ENCODE results near the gene HGF.

HGF gene

DNA sequence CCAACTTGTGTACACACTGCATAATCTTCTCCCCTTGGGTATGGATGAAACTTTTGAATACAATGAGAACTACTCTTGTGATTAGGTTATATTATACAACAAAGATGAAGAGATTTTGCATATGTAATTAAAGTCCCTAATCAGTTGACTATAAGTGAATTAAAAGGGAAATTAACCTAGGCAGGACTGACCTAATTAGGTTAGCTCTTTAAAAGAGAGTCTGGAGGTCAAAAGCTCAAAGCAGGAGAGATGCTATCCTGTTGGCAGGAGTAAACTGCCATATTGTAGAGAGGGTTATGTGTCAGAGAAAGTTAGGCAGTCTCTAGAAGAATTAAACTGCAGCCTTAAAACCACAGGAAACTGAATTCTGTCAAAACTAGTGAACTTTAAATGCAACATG lies 29.4 kb downstream of the HGF start:
- no peaks in the 10 kb centered on the region for H3K9me2 ChIP-seq (replicated peaks; ENCODE audit: insufficient read depth, low read length)

DNA sequence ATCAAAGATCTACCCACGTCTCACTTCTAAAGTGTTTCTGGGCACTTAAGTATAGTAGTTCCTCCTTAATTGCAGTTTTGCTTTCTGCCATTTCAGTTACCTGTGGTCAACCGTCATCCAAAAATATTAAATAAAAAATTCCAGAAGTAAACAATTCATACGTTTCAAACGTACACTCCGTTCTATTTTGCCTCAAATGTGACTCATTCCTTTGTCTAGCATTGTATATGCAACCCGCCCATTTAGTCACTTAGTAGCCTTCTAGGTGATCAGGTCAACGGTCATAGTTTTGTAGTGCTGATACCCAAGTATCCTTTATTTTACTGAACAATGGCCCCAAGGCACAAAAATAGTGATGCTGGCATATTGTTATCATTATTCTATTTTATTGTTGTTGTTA lies 33.8 kb downstream of the HGF start:
- Histone ChIP-seq H3K79me2 (ENCODE audit: insufficient read depth, low read length) (no peaks in the 10 kb centered on the region), H3K27ac (ENCODE audit: low read depth, low read length) (no peak overlapping the region), H3K27me3 (ENCODE audit: low read length) (no peaks in the 10 kb centered on the region), H3K9me3 (ENCODE audit: insufficient read depth, low read length) (no peaks in the 10 kb centered on the region), H4K20me1 (ENCODE audit: low read depth, low read length) (no peaks in the 10 kb centered on the region), H3F3A (ENCODE audit: insufficient read depth) (no peaks in the 10 kb centered on the region), H3K9me2 (replicated peaks; ENCODE audit: insufficient read depth, low read length) (no peaks in the 10 kb centered on the region), H3K36me3 (ENCODE audit: low read length) (no peaks in the 10 kb centered on the region), H2AFZ (ENCODE audit: low read depth, low read length, severe bottlenecking) (no peak overlapping the region), H3K4me3 (ENCODE audit: insufficient read depth, low read length, poor library complexity, severe bottlenecking) (no peak overlapping the region), H3K9ac (ENCODE audit: low read length) (no peak overlapping the region), H3K4me2 (ENCODE audit: low read depth, low read length, poor library complexity, severe bottlenecking) (no peak overlapping the region)
- no peak for TF ChIP-seq EZH2phosphoT487 (conservative IDR thresholded peaks at IDR 0.05; ENCODE audit: low read length)
- TF ChIP-seq, protein P1, sequence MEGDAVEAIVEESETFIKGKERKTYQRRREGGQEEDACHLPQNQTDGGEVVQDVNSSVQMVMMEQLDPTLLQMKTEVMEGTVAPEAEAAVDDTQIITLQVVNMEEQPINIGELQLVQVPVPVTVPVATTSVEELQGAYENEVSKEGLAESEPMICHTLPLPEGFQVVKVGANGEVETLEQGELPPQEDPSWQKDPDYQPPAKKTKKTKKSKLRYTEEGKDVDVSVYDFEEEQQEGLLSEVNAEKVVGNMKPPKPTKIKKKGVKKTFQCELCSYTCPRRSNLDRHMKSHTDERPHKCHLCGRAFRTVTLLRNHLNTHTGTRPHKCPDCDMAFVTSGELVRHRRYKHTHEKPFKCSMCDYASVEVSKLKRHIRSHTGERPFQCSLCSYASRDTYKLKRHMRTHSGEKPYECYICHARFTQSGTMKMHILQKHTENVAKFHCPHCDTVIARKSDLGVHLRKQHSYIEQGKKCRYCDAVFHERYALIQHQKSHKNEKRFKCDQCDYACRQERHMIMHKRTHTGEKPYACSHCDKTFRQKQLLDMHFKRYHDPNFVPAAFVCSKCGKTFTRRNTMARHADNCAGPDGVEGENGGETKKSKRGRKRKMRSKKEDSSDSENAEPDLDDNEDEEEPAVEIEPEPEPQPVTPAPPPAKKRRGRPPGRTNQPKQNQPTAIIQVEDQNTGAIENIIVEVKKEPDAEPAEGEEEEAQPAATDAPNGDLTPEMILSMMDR (IDR thresholded peaks at IDR 0.05; ENCODE audit: insufficient read depth, low read length, poor library complexity, severe bottlenecking): no peak

More for the DNA sequence above, 29.4 kb downstream of the HGF start:
- no peak overlapping the region for H3K4me3 ChIP-seq (ENCODE audit: insufficient read depth, low read length, poor library complexity, severe bottlenecking)
- H4K20me1 ChIP-seq (ENCODE audit: low read depth, low read length): no peaks in the 10 kb centered on the region
- no peaks in the 10 kb centered on the region for H3K9me3 ChIP-seq (ENCODE audit: insufficient read depth, low read length)
- H2AFZ ChIP-seq (ENCODE audit: low read depth, low read length, severe bottlenecking): no peak overlapping the region
- H3K79me2 ChIP-seq (ENCODE audit: insufficient read depth, low read length): no peaks in the 10 kb centered on the region
- H3K4me2 ChIP-seq (ENCODE audit: low read depth, low read length, poor library complexity, severe bottlenecking): no peak overlapping the region
- H3K27me3 ChIP-seq (ENCODE audit: low read length): no peaks in the 10 kb centered on the region
- TF ChIP-seq, protein P1 (IDR thresholded peaks at IDR 0.05; ENCODE audit: insufficient read depth, low read length, poor library complexity, severe bottlenecking): no peak
- no peak for TF ChIP-seq EZH2phosphoT487 (conservative IDR thresholded peaks at IDR 0.05; ENCODE audit: low read length)
- H3F3A ChIP-seq (ENCODE audit: insufficient read depth): no peaks in the 10 kb centered on the region
- H3K36me3 ChIP-seq (ENCODE audit: low read length): no peaks in the 10 kb centered on the region
- no peak overlapping the region for H3K9ac ChIP-seq (ENCODE audit: low read length)
- H3K27ac ChIP-seq (ENCODE audit: low read depth, low read length): no peak overlapping the region

DNA sequence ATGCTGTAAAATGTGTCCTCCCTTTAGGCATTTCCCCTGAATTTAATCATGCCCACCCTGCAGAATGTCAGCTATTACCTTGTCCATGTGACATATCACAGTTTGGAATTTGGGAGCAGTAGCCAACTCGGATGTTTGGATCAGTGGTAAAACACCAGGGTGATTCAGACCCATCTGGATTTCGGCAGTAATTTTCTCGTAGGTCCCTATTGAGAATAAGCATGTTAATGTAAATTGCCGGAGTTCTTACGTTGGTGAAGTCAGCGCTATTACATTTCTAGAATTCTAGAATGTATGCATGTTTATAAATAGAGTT lies 44.1 kb downstream of the HGF start:
- H3K4me3 ChIP-seq (ENCODE audit: insufficient read depth, low read length, poor library complexity, severe bottlenecking): no peak overlapping the region

More for the DNA sequence above, 44.1 kb downstream of the HGF start:
- H3K9me3 ChIP-seq (ENCODE audit: insufficient read depth, low read length): no peaks in the 10 kb centered on the region
- no peak overlapping the region for H3K9ac ChIP-seq (ENCODE audit: low read length)
- H2AFZ ChIP-seq (ENCODE audit: low read depth, low read length, severe bottlenecking): no peak overlapping the region
- H3K27ac ChIP-seq (ENCODE audit: low read depth, low read length): no peak overlapping the region
- TF ChIP-seq EZH2phosphoT487 (conservative IDR thresholded peaks at IDR 0.05; ENCODE audit: low read length): no peak
- TF ChIP-seq, protein P1 (IDR thresholded peaks at IDR 0.05; ENCODE audit: insufficient read depth, low read length, poor library complexity, severe bottlenecking): no peak
- no peaks in the 10 kb centered on the region for H4K20me1 ChIP-seq (ENCODE audit: low read depth, low read length)
- no peaks in the 10 kb centered on the region for H3K9me2 ChIP-seq (replicated peaks; ENCODE audit: insufficient read depth, low read length)
- H3K4me2 ChIP-seq (ENCODE audit: low read depth, low read length, poor library complexity, severe bottlenecking): no peak overlapping the region
- H3K79me2 ChIP-seq (ENCODE audit: insufficient read depth, low read length): no peaks in the 10 kb centered on the region
- H3K27me3 ChIP-seq (ENCODE audit: low read length): no peaks in the 10 kb centered on the region
- no peaks in the 10 kb centered on the region for H3K36me3 ChIP-seq (ENCODE audit: low read length)
- no peaks in the 10 kb centered on the region for H3F3A ChIP-seq (ENCODE audit: insufficient read depth)
